Smooth muscle cell (in vitro differentiated cells): ENCODE measurements around the gene DOK6. TPM values are rescaled to one million over a fixed set of nuclear protein-coding genes. Genes with fewer than 3 reads are reported as not detected.

Experiments used
- DNase-seq: peaks from one replicate; lab custom pipeline; 2025; ENCODE audit not compliant: unreplicated experiment; lab: John Stamatoyannopoulos, UW
- H2AFZ ChIP-seq: fragments of 200-600 bp; sonication (generic); 2 replicates; pipeline ENCODE4 v1.6.0; 2016; ENCODE audit warnings: antibody characterized with exemption, low read depth, mild to moderate bottlenecking
- H3F3A ChIP-seq: fragments of 200-600 bp; sonication (generic); 2 replicates; pipeline ENCODE4 v1.6.0; 2017; ENCODE audit warnings: antibody characterized with exemption, low read depth
- H3K27ac ChIP-seq: fragments of 200-600 bp; sonication (generic); 2 replicates; pipeline ENCODE4 v1.5.1; 2016; ENCODE audit warnings: low read depth, mild to moderate bottlenecking
- H3K27me3 ChIP-seq: fragments of 200-600 bp; sonication (generic); 2 replicates; pipeline ENCODE4 v1.6.1; 2016; ENCODE audit warnings: low read depth, mild to moderate bottlenecking
- H3K36me3 ChIP-seq: fragments of 200-600 bp; sonication (generic); 2 replicates; pipeline ENCODE4 v1.5.1; 2016; ENCODE audit warnings: low read depth
- H3K4me1 ChIP-seq: fragments of 200-600 bp; sonication (generic); 2 replicates; pipeline ENCODE4 v1.5.1; 2016; ENCODE audit warnings: low read depth
- H3K4me2 ChIP-seq: fragments of 200-600 bp; sonication (generic); 2 replicates; pipeline ENCODE4 v1.6.0; 2016; ENCODE audit warnings: mild to moderate bottlenecking
- H3K4me3 ChIP-seq: fragments of 200-600 bp; sonication (generic); 2 replicates; pipeline ENCODE4 v1.5.1; 2016; ENCODE audit warnings: mild to moderate bottlenecking
- H3K79me2 ChIP-seq: fragments of 200-600 bp; sonication (generic); 2 replicates; pipeline ENCODE4 v1.6.0; 2016; ENCODE audit warnings: low read depth, mild to moderate bottlenecking
- H3K9ac ChIP-seq: fragments of 200-600 bp; sonication (generic); 2 replicates; pipeline ENCODE4 v1.6.0; 2016; ENCODE audit warnings: low read depth
- H3K9me3 ChIP-seq: fragments of 200-600 bp; sonication (generic); replicated peaks from 2 replicates; pipeline ENCODE4 v1.5.1; 2016; ENCODE audit warnings: low read depth
- H4K20me1 ChIP-seq: fragments of 200-600 bp; sonication (generic); 2 replicates; pipeline ENCODE4 v1.6.0; 2016; ENCODE audit warnings: low read depth
- CTCF ChIP-seq: fragments of 200-600 bp; sonication (generic); IDR thresholded peaks from 2 replicates; pipeline ENCODE4 v1.5.1; 2017; ENCODE audit warnings: borderline replicate concordance, mild to moderate bottlenecking, antibody characterized with exemption; ENCODE audit not compliant: insufficient read depth, poor library complexity, severe bottlenecking
- WGBS: methylation state at CpG from one replicate; pipeline ENCODE4 v1.1.7; 2016; ENCODE audit warnings: low lambda C conversion rate; 5-methylcytosine and 5-hydroxymethylcytosine counted together
- polyA plus RNA-seq: library from polyadenylated mRNA; unstranded; fragments of >200 nt; fragmentation: Nextera tagmentation; extraction: Ambion mirVana; gene quantifications from 2 replicates; pipeline ENCODE4 v1.2.1, GENCODE V29; 2016
- total RNA-seq: library from RNA; depleted of rRNA; stranded (reverse); fragments of >200 nt; gene quantifications from 2 replicates; pipeline ENCODE4 v1.2.3, GENCODE V29; 2014

DOK6 gene
- total and polyA plus RNA-seq, 2 experiments from 2014 or later: 7.2 to 21.4 TPM

- H3K36me3 ChIP-seq: no peaks in the 10 kb centered on the region
- no peaks in the 10 kb centered on the region for H3K79me2 ChIP-seq
- WGBS: 91% methylated on average over 8 of the region's 8 CpGs
- no peak overlapping the region for H3K9ac ChIP-seq
- H2AFZ ChIP-seq: no peak overlapping the region
- H4K20me1 ChIP-seq: no peaks in the 10 kb centered on the region
- DNase-seq: no peak
- no peak for TF ChIP-seq CTCF
- no peak overlapping the region for H3K4me2 ChIP-seq
- H3F3A ChIP-seq: no peaks in the 10 kb centered on the region
- no peaks in the 10 kb centered on the region for H3K9me3 ChIP-seq
- no peak overlapping the region for H3K4me3 ChIP-seq
- H3K27ac ChIP-seq: no peak overlapping the region
- H3K27me3 ChIP-seq: no peaks in the 10 kb centered on the region
- H3K4me1 ChIP-seq: no peaks in the 10 kb centered on the region
These were observed 324.3 kb downstream of the DOK6 start for GRCh38 chr18:69725009-69725408.

- Histone ChIP-seq H3K36me3 (no peaks in the 10 kb centered on the region), H3K4me1 (no peaks in the 10 kb centered on the region), H3K9ac (no peak overlapping the region), H3K27me3 (no peaks in the 10 kb centered on the region), H3K9me3 (no peaks in the 10 kb centered on the region), H3K4me2 (no peak overlapping the region), H3K4me3 (no peak overlapping the region), H4K20me1 (no peaks in the 10 kb centered on the region), H3K27ac (peak overlapping the region; percentile 21), H3F3A (no peaks in the 10 kb centered on the region), H3K79me2 (no peaks in the 10 kb centered on the region), H2AFZ (peak overlapping the region; percentile 38)
- DNase-seq: no peak
- no peak for TF ChIP-seq CTCF
- WGBS: 58% methylated on average over 12 of the region's 12 CpGs
These were observed 325.3 kb downstream of the DOK6 start for GRCh38 chr18:69725855-69726508.

- Histone ChIP-seq H3K27me3 (no peaks in the 10 kb centered on the region), H4K20me1 (no peaks in the 10 kb centered on the region), H2AFZ (no peak overlapping the region), H3F3A (no peaks in the 10 kb centered on the region), H3K4me2 (no peak overlapping the region), H3K9me3 (no peaks in the 10 kb centered on the region), H3K79me2 (no peaks in the 10 kb centered on the region), H3K9ac (no peak overlapping the region), H3K4me3 (no peak overlapping the region), H3K36me3 (no peaks in the 10 kb centered on the region), H3K27ac (no peak overlapping the region), H3K4me1 (no peaks in the 10 kb centered on the region)
- 77% methylated on average over 5 of the region's 5 CpGs for WGBS
- no peak for TF ChIP-seq CTCF
- no peak for DNase-seq
These were observed 327.4 kb downstream of the DOK6 start for GRCh38 chr18:69727912-69728572.

- TF ChIP-seq CTCF: no peak
- no peaks in the 10 kb centered on the region for H4K20me1 ChIP-seq
- H3K4me2 ChIP-seq: no peak overlapping the region
- WGBS: 90% methylated on average over 1 of the region's 1 CpG
- no peak overlapping the region for H3K9ac ChIP-seq
- H3F3A ChIP-seq: no peaks in the 10 kb centered on the region
- H3K79me2 ChIP-seq: no peaks in the 10 kb centered on the region
- H3K4me1 ChIP-seq: no peaks in the 10 kb centered on the region
- H3K27ac ChIP-seq: no peak overlapping the region
- no peak overlapping the region for H2AFZ ChIP-seq
- no peak for DNase-seq
- H3K36me3 ChIP-seq: no peaks in the 10 kb centered on the region
- H3K27me3 ChIP-seq: no peaks in the 10 kb centered on the region
- no peak overlapping the region for H3K4me3 ChIP-seq
- no peaks in the 10 kb centered on the region for H3K9me3 ChIP-seq
These were observed 330.0 kb downstream of the DOK6 start for GRCh38 chr18:69730664-69731063.
